Measurements from ENCODE around the gene FLYWCH2.
"Not testable (repeated sequence)": the region's sequence is repeated elsewhere in the genome, so short reads cannot be mapped to it uniquely, and the experiment has no call there.

- not testable (repeated sequence) for TF ChIP-seq CTCF, POLR2A (IDR thresholded peaks at IDR 0.05)
Observed at GRCh38 chr16:2943716-2944115, 60.7 kb downstream of the FLYWCH2 start.

Measured in thyroid gland (tissue), 4 donors.